Amygdala (tissue), 56 donors: ENCODE measurements around the gene GALNT9.
A peak's percentile ranks its signal among the peaks of the same experiment; 100 is the strongest.

Experiments
- DNase-seq, 56 donors: peaks; one replicate each; lab custom pipeline; 2025; lab: John Stamatoyannopoulos, UW

Gene GALNT9

DNA sequence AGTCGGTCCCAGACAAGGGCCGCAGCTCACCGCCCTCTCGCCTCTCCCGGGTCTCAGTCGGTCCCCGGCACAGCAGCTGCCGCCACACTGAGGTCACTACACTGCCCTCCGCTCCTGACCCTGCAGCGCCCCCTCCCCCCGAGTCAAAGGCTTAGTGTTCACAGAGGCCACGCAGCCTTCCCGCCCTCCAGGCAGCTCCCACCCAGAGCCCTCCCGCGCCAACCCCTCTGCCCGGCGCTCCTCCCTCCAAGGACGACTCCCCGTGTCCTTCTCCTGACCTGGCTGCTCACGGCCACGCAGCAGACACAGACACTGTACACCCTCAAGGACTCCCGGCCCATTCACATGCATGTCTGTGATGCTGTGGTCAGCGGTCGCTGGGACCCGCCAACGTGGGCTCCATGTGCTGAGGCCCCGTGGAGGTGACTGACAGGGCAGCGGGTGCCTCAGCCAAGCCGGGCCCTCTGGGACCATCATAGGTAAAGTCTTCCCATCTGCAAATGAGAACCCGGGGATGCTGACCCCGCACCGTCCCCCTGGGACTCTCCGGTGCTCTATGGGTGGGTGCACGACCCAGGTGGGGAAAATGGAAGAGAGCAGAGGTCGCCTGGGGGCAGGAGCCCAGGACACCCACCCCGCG is 16.3 kb upstream of the GALNT9 start:
- no peak for DNase-seq

DNA sequence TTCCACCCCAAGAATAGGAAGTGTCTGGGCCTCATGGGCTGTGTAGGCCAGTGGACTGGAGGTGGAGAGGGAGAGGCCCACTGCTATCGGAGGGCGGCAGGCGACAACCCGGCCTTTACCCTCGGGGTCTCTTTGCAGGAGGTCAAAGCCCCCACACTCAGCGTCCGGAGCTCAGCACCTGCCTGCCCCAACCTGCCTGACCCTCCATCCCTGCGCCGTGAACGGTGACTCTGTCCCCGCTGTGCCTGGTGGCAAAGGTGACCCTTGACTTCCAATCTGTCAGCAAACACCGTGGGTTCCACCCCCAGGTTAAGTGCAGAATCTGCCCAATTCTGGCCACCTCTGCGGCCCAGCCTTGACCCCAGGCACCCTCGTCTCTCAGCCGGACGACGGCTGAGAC is 15.7 kb upstream of the GALNT9 start:
- DNase-seq = no peak

DNA sequence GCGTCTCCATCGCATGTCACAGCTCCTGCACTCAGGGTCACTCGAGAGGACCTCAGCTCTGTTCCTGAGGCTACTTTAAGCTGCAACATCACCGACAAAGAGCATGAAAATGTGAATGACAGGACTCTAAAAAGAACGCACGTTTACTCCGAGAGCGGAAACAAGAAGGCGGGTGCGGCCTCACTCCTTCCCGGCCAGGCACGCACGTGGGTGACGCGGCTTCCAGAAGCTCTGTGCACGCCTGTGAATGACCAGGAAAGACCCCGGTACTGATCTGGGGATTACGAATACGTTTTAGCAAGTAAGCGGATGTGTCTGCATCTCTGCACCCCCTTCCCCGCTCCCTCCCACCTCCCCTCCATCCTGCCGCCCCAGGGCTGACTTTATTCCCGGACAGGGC is 15.2 kb upstream of the GALNT9 start:
- DNase-seq = no peak

DNA sequence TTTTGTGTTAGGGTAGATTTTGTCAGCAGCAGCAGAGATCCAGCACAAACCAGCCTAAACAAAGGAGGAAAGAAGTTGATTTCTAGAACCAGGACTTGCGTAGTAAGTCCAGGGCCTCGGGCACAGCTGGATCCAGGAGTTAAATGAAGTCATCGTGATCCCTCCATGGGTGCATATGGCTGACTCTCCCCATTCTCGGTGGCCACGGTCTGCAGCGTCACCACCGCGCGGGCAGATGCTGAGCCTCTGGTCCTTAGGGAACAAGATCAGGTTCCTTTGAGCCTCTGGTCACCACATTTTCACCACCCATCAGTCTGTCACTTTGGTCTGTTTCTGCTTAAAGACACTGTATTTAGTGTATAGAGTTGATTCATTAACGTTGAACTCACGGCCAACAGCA is 14.8 kb upstream of the GALNT9 start:
- DNase-seq = no peak

DNA sequence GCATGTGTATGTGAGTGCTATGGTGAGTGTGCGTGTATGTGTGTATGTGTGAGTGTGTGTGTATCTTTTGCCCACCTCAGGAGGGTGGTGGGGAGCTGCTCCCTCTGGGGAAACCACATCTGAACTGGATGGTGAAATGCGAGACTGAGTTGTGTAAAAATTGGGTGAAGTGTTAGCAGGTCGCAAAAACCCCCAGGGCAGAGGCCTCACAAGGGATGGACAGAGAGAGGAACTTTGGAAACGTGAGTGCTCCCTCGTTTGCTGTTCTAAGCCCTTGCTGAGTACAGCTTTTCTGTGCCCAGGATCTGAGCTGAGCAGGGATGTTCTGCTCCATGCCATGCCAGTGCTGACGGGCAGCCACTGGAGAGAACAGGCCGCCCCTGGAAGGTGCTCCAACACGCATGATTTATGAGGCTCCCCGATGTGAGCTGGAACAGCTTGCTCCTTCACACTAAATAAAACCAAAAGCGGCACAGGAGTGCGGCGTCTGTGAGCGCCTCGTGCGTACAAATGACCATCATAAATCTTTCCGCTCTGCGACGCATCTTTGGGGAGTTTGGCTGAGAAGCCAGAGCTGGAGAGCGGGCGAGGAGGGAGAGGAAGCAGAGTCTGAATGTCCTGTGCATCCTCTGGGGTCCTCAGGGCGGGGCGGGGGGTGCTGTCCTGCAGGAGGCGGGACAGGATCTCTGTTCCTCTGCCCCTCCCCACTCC is 14.1 kb upstream of the GALNT9 start:
- DNase-seq = no peak

DNA sequence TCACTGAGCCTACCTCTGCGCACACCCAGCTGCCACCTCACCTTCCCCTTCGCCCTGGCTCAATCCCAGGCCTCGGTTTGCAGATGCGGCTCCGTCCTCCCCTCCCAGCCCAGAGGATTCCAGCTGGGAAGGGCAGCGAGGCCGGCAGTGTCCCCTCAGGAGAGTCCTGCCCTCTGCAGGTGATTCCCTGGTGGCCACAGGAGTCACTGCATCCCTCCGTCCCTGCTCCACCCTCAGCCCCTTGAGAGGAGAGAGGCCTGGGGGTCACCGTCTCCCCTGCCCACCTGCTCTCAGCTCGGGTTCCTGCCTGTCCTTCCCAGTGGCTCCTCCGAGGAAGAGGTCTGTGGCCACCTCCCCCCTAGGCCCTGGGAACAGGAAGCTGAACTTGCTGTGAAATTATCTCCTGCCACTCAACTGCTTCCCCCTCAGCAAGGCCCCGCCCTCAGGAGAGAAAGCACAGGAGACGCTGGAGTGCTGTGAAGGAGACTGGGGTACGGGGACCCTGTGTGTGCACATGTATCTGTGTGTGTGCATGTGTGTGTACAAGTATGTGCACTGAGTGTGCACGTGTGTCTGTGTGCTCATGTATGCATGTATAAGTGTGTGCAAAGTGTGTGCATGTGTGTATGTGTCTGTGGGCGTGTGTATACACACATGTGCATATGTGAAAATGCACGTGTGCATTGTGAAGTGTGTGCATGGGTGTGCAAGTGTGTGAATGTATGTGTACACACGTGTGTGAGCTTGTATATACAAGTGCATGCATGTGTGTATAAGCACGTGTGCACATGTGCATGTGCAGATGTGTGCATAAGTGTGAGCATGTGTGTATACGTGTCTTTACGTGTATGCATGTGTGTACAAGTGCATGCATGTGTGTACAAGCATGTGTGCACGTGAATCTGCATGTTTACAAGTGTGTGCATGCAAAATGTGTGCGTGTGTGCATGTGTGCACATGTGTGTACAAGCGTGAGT is 13.2 kb upstream of the GALNT9 start:
- no peak for DNase-seq

DNA sequence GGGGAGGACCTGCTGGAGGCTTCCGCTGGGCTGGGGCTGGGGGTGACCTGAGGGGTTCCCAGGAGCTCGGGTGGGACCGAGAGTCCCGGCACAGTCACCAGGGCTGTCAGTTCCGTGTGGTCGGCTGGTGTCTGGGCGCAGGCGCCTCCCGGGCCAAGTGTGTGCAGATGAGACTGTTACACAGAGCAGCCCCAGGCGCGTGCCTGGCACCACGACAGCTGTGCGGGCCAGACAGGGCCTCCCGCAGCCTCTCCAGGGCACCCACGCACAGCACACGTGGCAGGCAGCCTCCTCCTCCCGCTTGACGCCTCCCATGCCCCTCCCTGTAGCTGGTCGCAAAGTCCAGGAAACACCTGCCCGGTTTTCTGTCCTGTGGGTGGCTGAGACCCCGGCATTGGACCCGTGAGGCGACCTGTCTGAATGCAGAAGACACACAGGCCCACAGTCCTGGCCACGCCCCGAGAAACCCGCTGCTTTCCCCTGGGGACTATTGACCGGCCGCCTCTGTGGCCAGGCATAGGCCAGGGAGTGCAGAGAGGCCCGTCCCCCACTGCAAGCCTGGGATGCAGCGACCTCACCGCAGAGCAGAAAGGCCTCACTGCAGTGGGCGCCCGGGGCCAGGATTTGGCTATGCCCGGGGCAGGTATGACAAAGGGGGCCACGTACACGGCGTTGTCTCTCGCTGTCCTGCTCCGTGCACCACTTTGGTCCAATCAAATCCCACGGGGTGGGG is 12.1 kb upstream of the GALNT9 start:
- no peak for DNase-seq

DNA sequence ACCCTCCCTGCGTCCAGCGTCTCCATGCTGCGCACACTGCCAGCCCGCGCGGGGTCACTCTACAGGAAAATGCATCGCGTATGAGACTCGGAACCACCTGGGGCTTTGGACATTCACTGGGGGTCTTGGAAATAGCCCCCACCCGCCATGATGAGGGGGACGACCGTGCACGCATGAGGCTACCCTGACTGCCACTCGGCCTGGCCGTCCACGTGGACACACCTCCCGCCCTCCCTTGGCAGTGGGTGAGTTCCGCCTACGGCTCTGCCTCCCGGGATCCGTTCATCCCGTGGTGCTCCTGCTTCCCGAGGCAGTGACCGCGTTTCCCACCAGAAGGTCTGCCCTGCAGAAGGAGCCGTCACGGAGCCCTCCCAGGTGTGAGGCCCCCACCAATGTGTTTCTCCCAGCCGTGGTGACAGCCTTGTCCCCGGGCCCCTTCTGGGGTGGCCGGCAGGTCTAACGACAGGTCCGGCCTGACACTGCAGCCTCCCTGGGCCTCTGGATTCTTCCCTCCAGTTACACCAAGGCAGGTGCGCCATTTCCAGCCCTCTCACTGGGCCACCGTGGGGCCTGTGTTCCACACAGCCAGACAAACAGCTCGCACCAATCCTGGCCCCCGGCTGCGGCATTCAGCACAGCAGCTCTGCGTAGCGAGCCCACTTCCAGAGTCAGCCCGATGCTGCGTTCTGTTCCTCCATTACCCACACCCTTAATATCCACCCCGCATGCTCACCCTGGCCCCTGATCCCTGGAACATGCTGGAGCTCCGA is 11.1 kb upstream of the GALNT9 start:
- DNase-seq = no peak

DNA sequence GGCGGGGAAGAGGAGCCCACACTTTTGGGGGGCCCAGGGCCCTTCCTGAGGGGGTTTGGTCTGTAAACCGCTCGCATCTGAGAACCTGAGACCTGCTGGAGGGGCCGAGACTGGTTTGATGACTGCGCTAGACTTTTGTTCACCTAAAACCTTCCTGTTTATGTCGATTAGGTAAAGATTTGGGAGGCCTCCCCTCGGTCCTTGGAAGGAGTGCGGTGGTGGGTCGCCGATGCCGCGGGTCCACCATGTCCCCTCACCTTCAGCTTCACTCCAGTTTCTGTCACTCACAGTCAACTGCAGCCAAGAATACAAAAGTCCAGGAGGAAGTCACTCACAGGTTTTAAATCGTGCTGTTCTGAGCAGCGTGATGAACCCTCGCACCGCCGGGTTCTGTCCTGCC is 10.5 kb upstream of the GALNT9 start:
- DNase-seq = no peak

DNA sequence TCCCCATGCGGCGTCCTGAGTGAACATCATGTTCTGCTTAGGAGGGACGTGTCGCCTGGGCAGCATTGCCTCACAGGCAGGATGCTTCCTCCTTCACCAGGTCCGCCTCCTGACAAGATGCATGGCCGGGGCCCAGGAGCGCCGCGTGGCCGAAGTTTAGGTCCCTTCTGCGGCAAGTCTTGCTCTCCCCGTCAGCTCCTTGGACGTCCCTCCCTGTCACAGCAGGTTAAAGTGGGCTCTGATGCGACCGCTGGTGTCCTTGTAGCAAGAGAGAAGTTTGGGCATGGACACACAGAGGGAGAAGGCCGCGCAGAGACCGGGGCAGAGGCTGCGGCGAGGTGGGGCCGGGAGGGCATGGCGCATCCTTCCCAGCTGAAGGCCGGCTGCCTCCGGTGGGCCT is 9.4 kb upstream of the GALNT9 start:
- no peak for DNase-seq

DNA sequence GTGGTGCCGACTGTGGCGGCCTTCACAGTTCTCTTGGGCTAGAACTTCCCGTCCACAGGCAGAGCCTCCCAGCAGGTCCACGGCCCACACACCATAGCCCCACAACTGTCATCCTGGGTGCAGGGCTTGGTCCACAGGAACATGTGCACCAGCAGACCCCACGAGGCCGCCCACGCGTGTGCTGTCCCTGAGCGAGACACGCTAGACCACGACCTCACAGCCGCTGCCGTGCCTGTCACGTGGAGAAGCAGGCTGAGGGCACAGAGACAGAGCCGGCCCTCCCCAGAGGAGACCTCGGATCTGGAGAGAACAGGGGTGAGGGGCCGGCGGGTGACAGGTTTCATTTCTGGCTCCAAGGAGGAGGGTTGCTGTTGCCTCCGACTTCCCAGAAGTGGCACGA is 8.9 kb upstream of the GALNT9 start:
- no peak for DNase-seq

DNA sequence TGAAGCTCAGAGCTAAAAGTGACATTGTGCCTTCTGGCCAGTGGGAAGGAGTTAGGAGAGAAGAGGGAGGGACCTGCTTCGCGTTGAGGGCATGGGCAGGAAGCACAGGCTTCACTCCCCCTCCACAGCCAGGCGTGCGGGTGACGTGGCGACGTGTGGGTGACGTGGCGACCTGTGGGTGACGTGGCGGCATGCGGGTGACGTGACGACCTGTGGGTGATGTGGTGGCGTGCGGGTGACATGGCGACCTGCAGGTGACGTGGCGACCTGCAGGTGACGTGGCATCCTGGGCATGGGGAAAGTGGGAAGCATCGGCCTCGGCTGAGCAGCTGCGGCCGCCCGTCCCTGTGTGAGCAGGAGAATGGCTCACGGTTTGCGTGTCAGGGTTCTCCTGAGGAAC is 8.2 kb upstream of the GALNT9 start:
- no peak for DNase-seq

DNA sequence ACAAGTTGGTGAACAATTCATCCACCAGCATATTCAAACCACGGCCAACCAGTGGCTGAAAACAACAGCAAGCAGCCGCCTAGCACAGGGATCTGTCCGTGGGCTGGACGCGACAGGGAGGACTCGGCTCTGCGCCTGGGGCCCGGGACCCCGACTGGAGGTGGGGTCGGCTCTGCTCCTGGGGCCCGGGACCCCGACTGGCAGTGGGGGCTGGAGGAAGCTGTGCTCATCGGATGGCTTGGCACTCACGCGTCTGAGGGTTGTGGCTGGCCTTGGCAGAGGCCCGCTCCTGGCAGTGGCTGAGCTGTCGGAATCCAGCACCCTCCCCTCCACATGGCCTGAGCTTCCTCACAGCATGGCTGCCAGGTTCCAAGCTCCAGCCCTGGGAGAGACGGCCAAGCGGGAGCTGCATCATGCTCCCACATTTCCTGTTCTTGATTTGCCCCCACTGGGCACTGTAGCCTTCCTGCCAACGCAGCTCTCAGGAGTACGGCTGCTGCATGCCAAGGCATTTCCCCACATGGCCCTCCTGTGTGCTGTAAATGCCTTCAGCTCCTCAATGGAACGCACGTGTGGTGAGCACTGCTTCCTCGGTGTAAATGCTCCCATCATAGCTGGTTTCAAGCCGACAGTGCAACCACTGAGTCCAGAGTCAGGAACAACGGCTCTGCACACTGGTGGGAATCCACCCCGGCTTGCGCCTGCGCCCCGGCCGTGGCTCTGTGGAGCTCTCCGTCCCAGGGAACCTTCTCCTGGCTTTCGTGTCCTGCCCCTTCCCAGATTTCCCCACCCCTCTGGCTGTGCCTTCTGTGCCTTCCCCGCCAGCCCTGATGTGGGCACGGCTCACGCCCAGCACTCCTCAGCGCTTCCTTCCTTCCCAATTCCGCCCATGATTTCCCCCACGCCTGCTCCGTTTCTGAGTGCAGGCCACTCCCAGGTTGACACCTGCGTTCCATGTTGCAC is 7.3 kb upstream of the GALNT9 start:
- peak in 7 of 56 donors; percentile 19 to 65 (median 29) for DNase-seq

DNA sequence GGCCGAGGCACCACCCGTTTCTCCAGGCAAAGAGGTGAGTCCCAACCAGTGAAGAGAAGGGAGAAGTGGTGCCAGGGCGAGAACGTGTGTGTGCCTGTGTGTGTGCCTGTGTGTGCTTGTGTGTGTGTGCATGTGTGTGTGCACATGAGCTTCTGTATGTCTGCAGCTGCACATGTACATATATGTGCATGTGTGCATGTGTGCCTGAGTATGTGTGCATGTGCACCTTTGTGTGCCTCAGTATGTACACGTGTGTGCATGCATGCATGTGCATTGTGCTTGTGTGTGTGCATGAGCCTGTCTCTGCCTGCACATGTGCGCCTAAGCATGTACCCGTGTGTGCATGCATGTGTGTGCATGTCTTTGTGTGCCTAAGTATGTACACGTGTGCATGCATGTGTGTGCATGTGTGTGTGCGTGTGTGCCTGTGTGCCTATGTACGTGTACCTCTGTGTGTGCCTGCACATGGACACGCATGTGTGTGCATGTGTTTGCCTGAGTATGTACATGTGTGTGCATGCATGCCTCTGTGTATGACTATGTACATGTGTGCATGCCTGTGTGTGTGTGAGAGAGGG is 5.9 kb upstream of the GALNT9 start:
- DNase-seq = no peak

DNA sequence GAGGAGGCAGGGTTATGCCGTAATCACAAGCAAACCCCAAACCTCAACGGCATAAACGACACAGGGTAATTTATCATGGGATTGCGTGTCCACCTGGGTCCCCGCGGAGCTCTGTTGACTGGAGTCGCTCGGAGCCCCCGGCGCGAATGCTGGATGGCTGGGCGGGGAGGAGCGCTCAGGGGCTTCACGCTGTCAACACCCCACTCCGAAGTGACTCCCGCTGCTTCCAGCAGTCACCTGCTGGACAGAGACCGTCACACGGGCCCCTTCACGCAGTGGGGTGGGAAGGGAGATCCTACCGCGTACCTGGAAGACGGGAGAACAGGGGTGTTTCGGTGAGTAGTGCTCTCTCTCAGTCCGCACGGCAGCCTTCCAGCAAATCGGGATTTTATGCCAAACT is 4.4 kb upstream of the GALNT9 start:
- no peak for DNase-seq

DNA sequence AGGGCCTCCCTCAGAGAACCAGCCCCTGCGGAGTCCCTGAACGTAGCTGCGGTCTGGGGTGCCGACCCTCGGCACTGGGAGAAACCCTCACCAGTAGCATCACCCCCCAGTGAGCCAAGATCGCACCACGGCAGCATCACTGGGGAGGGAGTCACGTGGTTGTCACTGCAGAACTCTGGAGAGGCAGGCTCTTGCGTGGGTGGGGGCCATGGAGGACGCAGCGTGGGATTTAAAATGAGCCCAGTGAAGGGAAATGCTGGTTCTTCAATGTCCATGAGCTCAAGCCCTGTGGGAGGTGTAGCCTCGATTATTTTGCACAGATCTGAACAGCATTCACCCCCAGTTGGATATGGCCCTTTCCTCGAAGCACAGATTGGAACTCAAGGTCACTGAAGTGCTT is 3.9 kb upstream of the GALNT9 start:
- DNase-seq = no peak

DNA sequence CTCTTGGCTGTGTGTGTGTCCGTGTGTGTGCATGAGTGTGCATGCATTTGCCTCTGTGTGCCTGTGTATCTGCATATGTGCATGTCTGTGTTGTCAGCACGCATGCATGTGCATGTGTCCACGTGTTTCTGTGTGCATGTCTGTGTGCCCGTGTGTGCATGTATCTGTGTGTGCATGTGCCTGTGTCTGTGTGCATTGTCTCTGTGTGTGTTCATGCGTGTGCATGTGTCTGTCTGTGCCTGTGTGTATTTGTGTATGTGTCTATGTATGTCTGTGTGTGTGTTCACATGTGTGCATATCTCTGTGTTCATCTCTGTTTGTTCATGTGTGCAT is 1.1 kb upstream of the GALNT9 start:
- DNase-seq = no peak

DNA sequence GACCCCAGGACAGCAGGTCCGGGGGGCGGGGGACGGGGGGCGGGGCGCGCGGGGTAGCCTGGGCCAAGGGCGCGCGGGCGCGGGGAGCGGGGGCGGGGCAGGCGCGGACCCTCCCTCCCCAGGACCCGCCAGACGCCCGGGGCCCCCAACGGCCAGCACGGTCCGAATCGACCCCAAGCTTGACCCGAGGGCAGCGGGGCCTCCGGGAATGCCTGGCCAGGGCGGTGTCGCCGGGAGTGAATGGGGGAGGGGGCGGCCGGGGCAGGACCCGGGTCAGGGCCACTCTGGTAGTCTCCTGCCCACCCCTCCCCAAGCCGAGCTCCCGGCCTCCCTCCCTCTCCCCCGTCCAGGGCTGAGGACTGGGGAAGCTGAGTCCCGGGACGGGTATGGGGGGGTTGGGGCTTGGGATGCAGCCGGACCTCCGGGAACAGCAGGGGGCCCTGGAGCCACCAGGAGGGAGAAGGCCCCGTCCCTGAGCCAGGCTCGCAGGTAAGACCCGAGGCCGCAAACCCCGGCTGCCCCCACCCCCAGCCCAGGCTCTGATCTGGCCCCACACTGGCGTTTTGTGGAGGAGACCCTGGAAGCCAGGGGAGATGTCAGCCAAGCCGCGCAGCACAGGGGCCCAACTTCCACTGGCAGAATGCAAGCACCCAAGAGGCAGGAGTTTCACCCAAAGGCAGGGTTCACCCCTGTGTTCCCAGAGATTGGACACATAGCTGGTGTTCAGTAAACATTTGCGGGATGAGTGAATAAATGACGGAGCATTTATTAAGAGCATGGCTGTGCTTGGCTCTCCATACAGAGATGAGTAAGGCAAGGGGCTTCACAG is 545 bp upstream of the GALNT9 start:
- no peak for DNase-seq
